GM19351 (cell line): ENCODE results near the gene DNAJC17.

Source experiments
- ATAC-seq: cut with Tn5 transposase; IDR thresholded peaks from one replicate; pipeline ENCODE4 v1.9.1; 2021; ENCODE audit warnings: mild to moderate bottlenecking, moderate library complexity; ENCODE audit not compliant: unreplicated experiment

DNAJC17 gene

GRCh38 chr15:40830884-40831283 lies 23.6 kb upstream of the DNAJC17 start:
- no peak for ATAC-seq

- no peak for ATAC-seq
These were observed 21.8 kb upstream of the DNAJC17 start for GRCh38 chr15:40829115-40829514.

GRCh38 chr15:40828447-40829036 lies 21.3 kb upstream of the DNAJC17 start, which contains the start of gene PPP1R14D:
Gene PPP1R14D, minus strand, starts transcription at chr15:40828708. Its CDS starts 67 bp downstream, at chr15:40828641.
- ATAC-seq = no peak

GRCh38 chr15:40826423-40827075 lies 19.3 kb upstream of the DNAJC17 start:
- ATAC-seq = no peak

- no peak for ATAC-seq
These were observed 18.6 kb upstream of the DNAJC17 start for GRCh38 chr15:40825661-40826422.

GRCh38 chr15:40823572-40824343 lies 16.5 kb upstream of the DNAJC17 start:
- ATAC-seq = no peak

GRCh38 chr15:40821195-40821594 lies 13.9 kb upstream of the DNAJC17 start:
- no peak for ATAC-seq

- no peak for ATAC-seq
These were observed 11.8 kb upstream of the DNAJC17 start for GRCh38 chr15:40819048-40819447.

- ATAC-seq = no peak
These were observed 7.9 kb upstream of the DNAJC17 start for GRCh38 chr15:40815042-40815698.

GRCh38 chr15:40812721-40813425 lies 5.6 kb upstream of the DNAJC17 start:
- no peak for ATAC-seq

- no peak for ATAC-seq
These were observed 1.7 kb upstream of the DNAJC17 start for GRCh38 chr15:40808861-40809450.

GRCh38 chr15:40807888-40808461 lies 702 bp upstream of the DNAJC17 start:
- ATAC-seq = no peak

- ATAC-seq = no peak
These were observed 623 bp downstream of the DNAJC17 start for GRCh38 chr15:40806672-40807027.

- ATAC-seq = no peak
These were observed 3.6 kb downstream of the DNAJC17 start for GRCh38 chr15:40803688-40804087.

GRCh38 chr15:40803076-40803475 lies 4.2 kb downstream of the DNAJC17 start:
- ATAC-seq = no peak

GRCh38 chr15:40799523-40799922 lies 7.8 kb downstream of the DNAJC17 start:
- no peak for ATAC-seq

- ATAC-seq = no peak
These were observed 10.8 kb downstream of the DNAJC17 start for GRCh38 chr15:40796512-40796911.

- no peak for ATAC-seq
These were observed 11.2 kb downstream of the DNAJC17 start for GRCh38 chr15:40796041-40796440.

GRCh38 chr15:40793216-40793989 lies 13.9 kb downstream of the DNAJC17 start:
- no peak for ATAC-seq
